ENCODE measurements around the gene REEP3. TPM values are rescaled to one million over a fixed set of nuclear protein-coding genes. Genes with fewer than 3 reads are reported as not detected.

REEP3 gene
- total and polyA plus RNA-seq, 2 of the 8 experiments (the other 6 are each of a cell fraction or from before 2014, with no cell fraction given), result 5.8 to 31.5 TPM

GRCh38 chr10:63539994-63540393, 18.8 kb downstream of the REEP3 start:
- no peak for FAIRE-seq
- H3K9ac ChIP-seq (replicated peaks in 1 of 4; ENCODE audit: extremely low read depth in 1 of 4, low read depth in 3 of 4, low read length in 3 of 4), result no peak overlapping the region
- H4K5ac ChIP-seq (ENCODE audit: insufficient read length, low read depth, low read length), result no peak overlapping the region
- no peak overlapping the region for H4K91ac ChIP-seq (replicated peaks; ENCODE audit: insufficient read length, low read length)
- POLR2A ChIA-PET (ENCODE audit: partially characterized antibody), result interaction anchor here (0.7 to 1.4 kb wide), 2 partner anchors 16 to 19 kb away, joined by 3 to 5 read pairs; partner anchors contain the start of gene REEP3
- H2BK120ac ChIP-seq (replicated peaks; ENCODE audit: low read depth, low read length), result no peak overlapping the region
- peaks cover 0 to 44% of the 10 kb centered on the region in 2 experiments; a peak in 2 of 4 replicates for H3K79me2 ChIP-seq (ENCODE audit: control insufficient read depth in 1 of 2, insufficient read depth in 2 of 2, low read length in 2 of 2)
- no peak overlapping the region for H2AK5ac ChIP-seq (ENCODE audit: low read depth, low read length)
- H3K27me3 ChIP-seq (replicated peaks in 1 of 4; ENCODE audit: control insufficient read depth in 3 of 4, extremely low read depth in 1 of 4, insufficient read depth in 3 of 4, low read length in 3 of 4), result peaks cover 0 to 1% (median 0%) of the 10 kb centered on the region in 4 experiments; a peak in 1 of 7 replicates
- H3K4me3 ChIP-seq (ENCODE audit: extremely low read depth in 1 of 4, insufficient read depth in 2 of 4, low read depth in 3 of 4, low read length in 4 of 4), result no peak overlapping the region
- no peak overlapping the region for H3K27ac ChIP-seq (ENCODE audit: low read depth, low read length)
- H2BK5ac ChIP-seq (ENCODE audit: low read depth, low read length), result no peak overlapping the region
- H3K36me3 ChIP-seq (ENCODE audit: control insufficient read depth in 2 of 4, insufficient read depth in 4 of 4, low read length in 3 of 4), result no peaks in the 10 kb centered on the region; a peak in 1 of 8 replicates
- no peaks in the 10 kb centered on the region for H3K9me3 ChIP-seq (ENCODE audit: insufficient read depth in 2 of 2, low read depth in 1 of 2, low read length in 1 of 2)
- H4K20me1 ChIP-seq (replicated peaks in 1 of 2; ENCODE audit: control insufficient read depth in 1 of 2, insufficient read depth in 2 of 2, low read length in 2 of 2), result peaks cover 0 to 10% of the 10 kb centered on the region in 2 experiments
- no peaks in the 10 kb centered on the region for H3K4me1 ChIP-seq (replicated peaks in 1 of 4; ENCODE audit: control insufficient read depth in 3 of 4, insufficient read depth in 4 of 4, low read length in 3 of 4)
- H3K14ac ChIP-seq (ENCODE audit: insufficient read length), result no peak overlapping the region
- no peak overlapping the region for H3K56ac ChIP-seq (replicated peaks; ENCODE audit: insufficient read length, low read depth, low read length)
- H3K4me2 ChIP-seq (ENCODE audit: insufficient read depth in 1 of 2, low read depth in 2 of 2, low read length in 2 of 2), result no peak overlapping the region
- no peak overlapping the region for H2AFZ ChIP-seq (ENCODE audit: low read length)
- 87% methylated on average over 1 of the region's 1 CpG; no CpG with 5 or more reads in 1 of the 2 experiments for WGBS, 2 experiments (ENCODE audit: extremely low coverage in 1 of 2, insufficient coverage in 1 of 2, insufficient read length in 1 of 2, insufficient replicate concordance in 2 of 2, low coverage in 1 of 2, low lambda C conversion rate in 2 of 2, missing lambda C conversion rate in 1 of 2)
- H3K23me2 ChIP-seq (ENCODE audit: low read depth, low read length), result no peaks in the 10 kb centered on the region
- H4K8ac ChIP-seq (ENCODE audit: extremely low read depth, insufficient read depth, low read length), result no peak overlapping the region
- H2BK20ac ChIP-seq (ENCODE audit: low read length), result no peak overlapping the region
- H3K18ac ChIP-seq (ENCODE audit: extremely low read depth, low read length), result no peak overlapping the region
- CTCF ChIA-PET (ENCODE audit: partially characterized antibody), result interaction anchor here (0.7 to 1.6 kb wide), 3 partner anchors 15 to 1351 kb away, joined by 3 to 5 read pairs (median 3); no protein-coding TSS in a partner anchor
- H2BK15ac ChIP-seq (ENCODE audit: low read length), result no peak overlapping the region
- no peak for DNase-seq (ENCODE audit: low read depth in 1 of 2, low spot score in 2 of 2)
- H3K23ac ChIP-seq (ENCODE audit: insufficient read length), result no peak overlapping the region
- H3K79me1 ChIP-seq (ENCODE audit: low read depth, low read length), result no peaks in the 10 kb centered on the region; the same call in 1 of the 2 replicates
- H3K4ac ChIP-seq (replicated peaks; ENCODE audit: insufficient read length, low read depth, low read length), result no peak overlapping the region
- no peak overlapping the region for H2BK12ac ChIP-seq (ENCODE audit: low read depth, low read length)
- TF ChIP-seq SUZ12 (IDR thresholded peaks at IDR 0.05; ENCODE audit: low read length) (no peak), SIRT6 (IDR thresholded peaks at IDR 0.05; ENCODE audit: low read length) (no peak), CREB1 (IDR thresholded peaks at IDR 0.05) (no peak), MAX (IDR thresholded peaks at IDR 0.05) (no peak), HDAC2 (IDR thresholded peaks at IDR 0.05; ENCODE audit: borderline replicate concordance in 1 of 2, low read depth in 2 of 2, low read length in 2 of 2) (no peak), KDM5A (IDR thresholded peaks at IDR 0.05; ENCODE audit: low read length) (no peak), KDM4A (IDR thresholded peaks at IDR 0.05; ENCODE audit: low read depth, low read length, severe bottlenecking) (no peak), TAF1 (IDR thresholded peaks at IDR 0.05; ENCODE audit: low read depth, low read length) (no peak), GABPA (IDR thresholded peaks at IDR 0.05; ENCODE audit: borderline replicate concordance, insufficient read depth, low read length) (no peak), SP2 (IDR thresholded peaks at IDR 0.05; ENCODE audit: low read length) (no peak)
- TF ChIP-seq, protein P1, sequence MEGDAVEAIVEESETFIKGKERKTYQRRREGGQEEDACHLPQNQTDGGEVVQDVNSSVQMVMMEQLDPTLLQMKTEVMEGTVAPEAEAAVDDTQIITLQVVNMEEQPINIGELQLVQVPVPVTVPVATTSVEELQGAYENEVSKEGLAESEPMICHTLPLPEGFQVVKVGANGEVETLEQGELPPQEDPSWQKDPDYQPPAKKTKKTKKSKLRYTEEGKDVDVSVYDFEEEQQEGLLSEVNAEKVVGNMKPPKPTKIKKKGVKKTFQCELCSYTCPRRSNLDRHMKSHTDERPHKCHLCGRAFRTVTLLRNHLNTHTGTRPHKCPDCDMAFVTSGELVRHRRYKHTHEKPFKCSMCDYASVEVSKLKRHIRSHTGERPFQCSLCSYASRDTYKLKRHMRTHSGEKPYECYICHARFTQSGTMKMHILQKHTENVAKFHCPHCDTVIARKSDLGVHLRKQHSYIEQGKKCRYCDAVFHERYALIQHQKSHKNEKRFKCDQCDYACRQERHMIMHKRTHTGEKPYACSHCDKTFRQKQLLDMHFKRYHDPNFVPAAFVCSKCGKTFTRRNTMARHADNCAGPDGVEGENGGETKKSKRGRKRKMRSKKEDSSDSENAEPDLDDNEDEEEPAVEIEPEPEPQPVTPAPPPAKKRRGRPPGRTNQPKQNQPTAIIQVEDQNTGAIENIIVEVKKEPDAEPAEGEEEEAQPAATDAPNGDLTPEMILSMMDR (IDR thresholded peaks at IDR 0.05; ENCODE audit: control extremely low read depth in 1 of 3, insufficient read depth in 1 of 3, low read depth in 1 of 3, low read length in 3 of 3), result no peak

All from H1 (cell line).